K562 (cell line): ENCODE measurements around the gene ADIPOR2. TPM values are rescaled to one million over a fixed set of nuclear protein-coding genes. Genes with fewer than 3 reads are reported as not detected.

Source experiments
- ATAC-seq: fragments of 200-7000 bp; cut with Tn5 transposase; 3 replicates; pipeline ENCODE4 v1.9.1; 2020; ENCODE audit warnings: moderate library complexity
- BruUV-seq: library from RNA; stranded (reverse); fragments of 400-500 nt; replicated peaks from 2 replicates; lab custom pipeline; 2021; lab: Mats Ljungman, UMichigan
- CTCF ChIA-PET: fragments of 300-600 bp; formaldehyde crosslinking; extraction: SDS; loops from one replicate; lab custom pipeline; 2021; ENCODE audit warnings: low intra/inter-chr PET ratio; lab: Yijun Ruan, JAX
- POLR2A ChIA-PET: fragments of 300-600, 350-650 bp; sonication (Branson Sonifier 250); formaldehyde crosslinking; extraction: SDS; loops from one replicate; lab custom pipeline; 2021; ENCODE audit warnings: antibody characterized with exemption, inconsistent platforms; lab: Yijun Ruan, JAX
- DNase-seq, 4 experiments: peaks; one replicate each; pipeline versions ENCODE4 v3.0.0 to v3.0.0-alpha.2; 2011 to 2018; ENCODE audit warnings: low spot score in 3 of 4, mixed read lengths in 3 of 4; ENCODE audit errors: extremely low read depth in 1 of 4
- FAIRE-seq: peaks from 2 replicates; lab custom pipeline; 2011; peaks lifted over from hg19 to GRCh38; lab: Jason Lieb, UNC
- H2AFZ ChIP-seq: 2 replicates; pipeline ENCODE4 v1.6.0; 2011; ENCODE audit warnings: low read depth, low read length, control low read depth, inconsistent platforms
- H3K27ac ChIP-seq: fragments of 200-600 bp; 3 replicates; pipeline ENCODE4 v1.8.0; 2011; ENCODE audit warnings: low read depth, mild to moderate bottlenecking, control low read depth, inconsistent platforms, low read length, moderate library complexity, mixed read lengths; ENCODE audit errors: extremely low read depth
- H3K27me3 ChIP-seq, 2 experiments: fragments of 300-600 bp in 1 of 2; 2 replicates in 1 of 2; 3 replicates in 1 of 2; pipeline versions ENCODE4 v1.6.0 to v1.8.0; 2011; ENCODE audit warnings: inconsistent platforms in 2 of 2, low read length in 2 of 2, mild to moderate bottlenecking in 1 of 2, mixed read lengths in 1 of 2, moderate library complexity in 1 of 2; ENCODE audit not compliant: control insufficient read depth in 2 of 2, insufficient read depth in 2 of 2
- H3K36me3 ChIP-seq: fragments of 300-600 bp; 3 replicates; pipeline ENCODE4 v1.8.0; 2011; ENCODE audit warnings: mild to moderate bottlenecking, low read length, inconsistent platforms; ENCODE audit not compliant: control insufficient read depth, insufficient read depth
- H3K4me1 ChIP-seq, 2 experiments: fragments of 200-600 bp in 1 of 2; replicated peaks in 1 of 2; 2 replicates in 1 of 2; 3 replicates in 1 of 2; pipeline versions ENCODE4 v1.5.1 to v1.8.0; 2011; ENCODE audit warnings: inconsistent platforms in 2 of 2, low read length in 2 of 2, mild to moderate bottlenecking in 1 of 2, mixed read lengths in 1 of 2, moderate library complexity in 1 of 2; ENCODE audit not compliant: control insufficient read depth in 2 of 2, insufficient read depth in 2 of 2
- H3K4me2 ChIP-seq: 2 replicates; pipeline ENCODE4 v1.6.1; 2011; ENCODE audit warnings: low read length, control low read depth, inconsistent platforms, mixed read lengths; ENCODE audit not compliant: insufficient read depth
- H3K4me3 ChIP-seq: fragments of 200-600 bp; sonication (generic), shearing (Covaris generic); 2 replicates; pipeline ENCODE4 v1.5.1; 2016; ENCODE audit warnings: control low read depth, inconsistent platforms
- H3K79me2 ChIP-seq: fragments of 200-600 bp; 3 replicates; pipeline ENCODE4 v1.8.0; 2011; ENCODE audit warnings: low read length, inconsistent platforms; ENCODE audit not compliant: control insufficient read depth, insufficient read depth
- H3K9ac ChIP-seq, 2 experiments: 2 replicates each; pipeline versions ENCODE4 v1.6.0 to v1.6.1; 2011; ENCODE audit warnings: low read depth in 2 of 2, low read length in 2 of 2, control low read depth in 1 of 2, inconsistent platforms in 1 of 2, mild to moderate bottlenecking in 1 of 2, mixed read lengths in 1 of 2; ENCODE audit not compliant: insufficient read depth in 1 of 2
- H3K9me1 ChIP-seq: one replicate; pipeline ENCODE4 v1.6.0; 2011; ENCODE audit warnings: inconsistent platforms, mild to moderate bottlenecking, low read length, moderate library complexity; ENCODE audit not compliant: control insufficient read depth, insufficient read depth
- H3K9me3 ChIP-seq: replicated peaks from 2 replicates; pipeline ENCODE4 v1.5.1; 2011; ENCODE audit warnings: low read depth, low read length, inconsistent platforms; ENCODE audit not compliant: control insufficient read depth, insufficient read depth
- H4K20me1 ChIP-seq: replicated peaks from 2 replicates; pipeline ENCODE4 v1.6.1; 2011; ENCODE audit warnings: low read length, inconsistent platforms, mixed read lengths; ENCODE audit not compliant: control insufficient read depth, insufficient read depth
- CCAR2 ChIP-seq: fragments of 200-400 bp; formaldehyde crosslinking; IDR thresholded peaks from 2 replicates; pipeline ENCODE4 v1.6.1; 2017; ENCODE audit warnings: mild to moderate bottlenecking, low read depth, low read length
- L3MBTL2 ChIP-seq: fragments of 450-650 bp; IDR thresholded peaks from 2 replicates; pipeline ENCODE4 v1.6.1; 2016; ENCODE audit warnings: mild to moderate bottlenecking, moderate library complexity
- MIER1 ChIP-seq: fragments of 450-650 bp; IDR thresholded peaks from 2 replicates; pipeline ENCODE4 v1.6.1; 2016; ENCODE audit warnings: antibody characterized with exemption, mild to moderate bottlenecking, low read depth
- NFIX ChIP-seq: fragments of 250-450 bp; sonication (Bioruptor Pico); IDR thresholded peaks from 2 replicates; pipeline ENCODE4 v1.4.0; 2020; ENCODE audit warnings: low read depth, mild to moderate bottlenecking, moderate library complexity
- PCBP1 ChIP-seq: fragments of 200-400 bp; formaldehyde crosslinking; IDR thresholded peaks from 2 replicates; pipeline ENCODE4 v1.6.1; 2018; ENCODE audit warnings: mild to moderate bottlenecking, low read depth, low read length; ENCODE audit not compliant: poor library complexity, severe bottlenecking
- POLR2AphosphoS2 ChIP-seq: IDR thresholded peaks from 2 replicates; pipeline ENCODE4 v1.6.1; 2012; ENCODE audit warnings: low read length, improper control_type of control experiment
- RCOR1 ChIP-seq, 2 experiments: IDR thresholded peaks; 2 replicates each; pipeline ENCODE4 v1.6.1; 2012; ENCODE audit warnings: low read depth in 2 of 2, low read length in 2 of 2, borderline replicate concordance in 1 of 2, improper control_type of control experiment in 1 of 2
- SMAD2 ChIP-seq: fragments of 150-350 bp; IDR thresholded peaks from 2 replicates; pipeline ENCODE4 v1.6.1; 2014; ENCODE audit warnings: low read depth, mild to moderate bottlenecking, low read length
- ZNF311 ChIP-seq: fragments of 250-450 bp; sonication (Bioruptor Pico); IDR thresholded peaks from 2 replicates; pipeline ENCODE4 v1.4.0; 2020; ENCODE audit warnings: mild to moderate bottlenecking, moderate library complexity
- ZNF561 ChIP-seq: fragments of 450-650 bp; formaldehyde crosslinking; conservative IDR thresholded peaks from 2 replicates; pipeline ENCODE4 v1.4.0; 2020; ENCODE audit warnings: mild to moderate bottlenecking, moderate library complexity
- WGBS: fragments of 100-300 bp; shearing (Covaris generic); methylation state at CpG from one replicate; pipeline ENCODE4 v1.1.6; 2016; ENCODE audit warnings: low coverage, mixed read lengths; ENCODE audit not compliant: insufficient coverage; ENCODE audit errors: missing lambda C conversion rate; 5-methylcytosine and 5-hydroxymethylcytosine counted together
- in situ Hi-C: fragments of 300-500 bp; cut with MboI; formaldehyde crosslinking; loops from 4 replicates; pipeline ENCODE4 v1.15.0; 2018; ENCODE audit warnings: inconsistent platforms, mixed read lengths
- intact Hi-C: fragments of 100-400 bp; cut with micrococcal nuclease; formaldehyde crosslinking; loops from 2 replicates; pipeline ENCODE4 v1.14.2; 2022
- polyA plus RNA-seq, 8 experiments: library from polyadenylated mRNA; depleted of rRNA in 4 of 8; stranded (reverse) in 5 of 8; unstranded in 3 of 8; fragments of >200 nt; fragmentation: Nextera tagmentation in 2 of 8; fragmentation: Illumina TruSeq in 1 of 8; extraction: Ambion mirVana in 2 of 8; extraction: Trizol in 1 of 8; gene quantifications; 2 replicates each; pipeline versions ENCODE4 v1.2.1 to v1.2.3, GENCODE V29; 2011 to 2014; ENCODE audit warnings: inconsistent platforms in 1 of 8, missing spikeins in 1 of 8
- total RNA-seq, 7 experiments: library from RNA; depleted of rRNA in 6 of 7; stranded (reverse); fragments of >200 nt in 6 of 7; fragmentation: Illumina TruSeq in 2 of 7; extraction: Trizol in 2 of 7; gene quantifications; 2 replicates each; pipeline versions ENCODE4 v1.2.1 to v1.2.3, GENCODE V29; 2011 to 2021; ENCODE audit warnings: low replicate concordance in 1 of 7
- TF ChIP-seq, protein P1 (sequence below): fragments of 250-450 bp; sonication (Bioruptor Pico); IDR thresholded peaks from 2 replicates; pipeline ENCODE4 v1.8.0; 2021; ENCODE audit warnings: moderate library complexity, mild to moderate bottlenecking, inconsistent platforms

ADIPOR2 gene
- total and polyA plus RNA-seq, 9 of the 15 experiments (the other 6 are each of a cell fraction or from before 2014, with no cell fraction given): 10.9 to 63.5 (median 46.0) TPM

DNA sequence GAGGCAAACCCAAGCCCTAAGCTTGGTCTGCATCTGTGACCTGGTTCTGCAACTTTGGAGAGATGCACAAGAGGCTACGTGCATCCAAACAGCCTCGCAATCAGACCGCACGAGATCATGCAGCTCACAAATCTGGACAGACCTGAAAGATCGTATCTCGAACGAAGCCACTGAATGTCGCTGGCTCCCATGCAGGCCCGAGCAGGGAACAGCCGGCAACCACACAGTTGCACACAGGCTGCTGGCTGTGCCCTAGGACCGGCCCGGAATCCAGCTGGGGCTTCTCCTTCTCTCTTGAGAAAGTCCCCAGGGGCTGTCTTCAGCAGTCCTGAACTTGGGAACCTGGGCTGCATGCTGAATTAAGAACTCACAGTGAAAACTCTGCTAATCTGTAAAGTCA, 34.0 kb upstream of the ADIPOR2 start (continued):
- no peak for TF ChIP-seq NFIX
- TF ChIP-seq RCOR1 (IDR thresholded peaks at IDR 0.05; ENCODE audit: borderline replicate concordance in 1 of 2, low read depth in 2 of 2, low read length in 2 of 2): 0 out of 4 replicates have a peak, but pooled peaks of 1 of the 2 experiments have one; percentile 41
- TF ChIP-seq ZNF561: no peak

DNA sequence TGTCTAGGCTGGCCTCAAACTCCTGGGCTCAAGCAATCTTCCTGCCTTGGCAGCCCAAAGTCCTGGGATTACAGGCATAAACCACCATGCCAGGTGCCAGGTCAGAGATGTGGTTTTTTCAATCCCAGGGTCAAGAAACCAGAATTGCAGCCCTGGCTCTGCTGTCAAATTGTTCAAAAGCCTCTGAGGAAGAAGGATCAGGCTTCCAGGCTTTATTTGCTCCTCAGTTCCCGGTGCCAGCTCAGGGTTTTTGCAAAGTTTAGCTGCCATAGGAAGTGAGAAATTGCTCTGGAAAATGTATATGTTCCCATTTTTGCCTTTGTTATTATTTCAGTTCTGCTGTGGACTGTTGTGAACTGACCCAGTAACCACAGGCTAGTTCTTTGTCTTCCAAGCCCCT, 33.2 kb upstream of the ADIPOR2 start:
- in situ Hi-C loops: no loop called here
- no peaks in the 10 kb centered on the region for H3K79me2 ChIP-seq
- H3K36me3 ChIP-seq: no peaks in the 10 kb centered on the region
- no peaks in the 10 kb centered on the region for H3K9me1 ChIP-seq
- ATAC-seq: no peak
- WGBS: 57% methylated on average over 1 of the region's 1 CpG
- no TSS peak for BruUV-seq
- POLR2A ChIA-PET: interaction anchor here (1.9 kb wide), 1 partner anchor 33 kb away, joined by 4 read pairs; the partner anchor contains the start of gene ADIPOR2
- H4K20me1 ChIP-seq: no peaks in the 10 kb centered on the region
- no peak overlapping the region for H3K9ac ChIP-seq
- H3K4me1 ChIP-seq: peaks cover 7 to 14% of the 10 kb centered on the region in 2 experiments; a peak in 4 of 5 replicates
- no peak for DNase-seq
- H3K4me2 ChIP-seq: no peak overlapping the region
- no peak overlapping the region for H3K4me3 ChIP-seq
- TF ChIP-seq POLR2AphosphoS2: no peak
- no peak for TF ChIP-seq SMAD2
- TF ChIP-seq ZNF311 (CRISPR knock-in tag): no peak
- no peak for TF ChIP-seq CCAR2
- TF ChIP-seq MIER1: no peak
- no peak for TF ChIP-seq L3MBTL2
- TF ChIP-seq PCBP1: no peak
- TF ChIP-seq, protein P1, sequence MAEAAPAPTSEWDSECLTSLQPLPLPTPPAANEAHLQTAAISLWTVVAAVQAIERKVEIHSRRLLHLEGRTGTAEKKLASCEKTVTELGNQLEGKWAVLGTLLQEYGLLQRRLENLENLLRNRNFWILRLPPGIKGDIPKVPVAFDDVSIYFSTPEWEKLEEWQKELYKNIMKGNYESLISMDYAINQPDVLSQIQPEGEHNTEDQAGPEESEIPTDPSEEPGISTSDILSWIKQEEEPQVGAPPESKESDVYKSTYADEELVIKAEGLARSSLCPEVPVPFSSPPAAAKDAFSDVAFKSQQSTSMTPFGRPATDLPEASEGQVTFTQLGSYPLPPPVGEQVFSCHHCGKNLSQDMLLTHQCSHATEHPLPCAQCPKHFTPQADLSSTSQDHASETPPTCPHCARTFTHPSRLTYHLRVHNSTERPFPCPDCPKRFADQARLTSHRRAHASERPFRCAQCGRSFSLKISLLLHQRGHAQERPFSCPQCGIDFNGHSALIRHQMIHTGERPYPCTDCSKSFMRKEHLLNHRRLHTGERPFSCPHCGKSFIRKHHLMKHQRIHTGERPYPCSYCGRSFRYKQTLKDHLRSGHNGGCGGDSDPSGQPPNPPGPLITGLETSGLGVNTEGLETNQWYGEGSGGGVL (CRISPR knock-in tag): no peak
- no peaks in the 10 kb centered on the region for H3K27me3 ChIP-seq
- no peaks in the 10 kb centered on the region for H3K9me3 ChIP-seq
- H2AFZ ChIP-seq: no peak overlapping the region
- intact Hi-C loops: no loop called here
- no peak for FAIRE-seq
- H3K27ac ChIP-seq: no peak overlapping the region
- CTCF ChIA-PET: no interaction called here
